DMS114 treated with DMSO at 0.1 percent for 48 hours (cell line): ENCODE results near the gene TST.
A peak's percentile ranks its signal among the peaks of the same experiment; 100 is the strongest.

Experiments used
- DNase-seq: peaks from one replicate; lab custom pipeline; 2025; ENCODE audit not compliant: unreplicated experiment; lab: John Stamatoyannopoulos, UW

Gene TST

GRCh38 chr22:36988075-36988832 lies 31.0 kb downstream of the TST start:
- no peak for DNase-seq

GRCh38 chr22:36986242-36986821 lies 32.9 kb downstream of the TST start:
- DNase-seq, result no peak

DNA sequence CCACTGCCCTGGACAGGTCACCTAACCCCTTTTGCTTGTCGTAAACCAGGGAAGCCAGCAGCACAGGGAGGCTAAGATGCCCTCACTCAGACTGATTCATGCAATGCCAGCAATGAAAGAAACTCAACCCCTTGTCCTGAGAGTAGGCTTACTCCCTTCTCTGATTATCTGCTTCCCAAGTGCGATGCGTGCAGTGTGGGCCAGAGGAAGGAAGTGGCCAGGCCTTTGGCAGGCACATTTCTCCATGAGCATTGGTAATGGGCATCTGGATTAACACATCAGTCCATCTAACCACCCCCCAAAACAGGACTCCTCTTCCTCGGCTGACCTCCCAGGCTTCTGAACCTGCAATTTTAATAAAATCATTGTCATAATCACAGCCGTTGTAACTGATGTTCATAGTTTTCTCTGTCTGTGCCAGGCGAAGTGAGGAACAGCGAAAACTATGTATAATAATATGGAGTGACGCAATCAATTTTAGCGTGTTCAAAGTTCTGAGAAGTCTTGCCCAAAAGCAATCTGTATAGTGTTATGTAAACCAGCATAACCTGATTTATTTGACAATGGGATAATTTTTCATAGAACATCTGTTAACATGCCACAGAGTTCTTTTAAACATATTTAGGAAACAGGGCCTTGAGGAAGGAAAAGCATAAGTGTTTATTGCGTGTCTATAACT lies 33.9 kb downstream of the TST start:
- DNase-seq, result no peak

DNA sequence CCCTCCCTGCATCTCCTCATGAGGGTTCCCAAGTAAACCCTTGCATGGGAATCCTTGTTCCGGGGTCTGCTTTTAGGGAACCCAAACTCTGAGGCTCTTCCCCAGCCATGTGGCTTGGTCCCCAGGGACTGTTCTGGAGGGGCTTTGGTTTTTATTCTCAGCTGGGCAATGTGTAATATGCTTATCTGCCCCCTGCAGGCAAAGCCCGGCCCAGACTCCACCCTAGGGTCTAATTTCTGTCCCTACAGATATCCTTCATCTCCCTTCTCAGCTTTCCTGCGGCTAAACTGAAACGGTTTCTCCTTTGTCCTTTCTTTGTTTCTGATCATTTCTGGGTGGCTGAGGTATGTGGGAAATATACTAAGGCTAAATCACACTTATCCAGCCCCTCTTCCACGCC lies 37.1 kb downstream of the TST start:
- DNase-seq, result no peak

DNA sequence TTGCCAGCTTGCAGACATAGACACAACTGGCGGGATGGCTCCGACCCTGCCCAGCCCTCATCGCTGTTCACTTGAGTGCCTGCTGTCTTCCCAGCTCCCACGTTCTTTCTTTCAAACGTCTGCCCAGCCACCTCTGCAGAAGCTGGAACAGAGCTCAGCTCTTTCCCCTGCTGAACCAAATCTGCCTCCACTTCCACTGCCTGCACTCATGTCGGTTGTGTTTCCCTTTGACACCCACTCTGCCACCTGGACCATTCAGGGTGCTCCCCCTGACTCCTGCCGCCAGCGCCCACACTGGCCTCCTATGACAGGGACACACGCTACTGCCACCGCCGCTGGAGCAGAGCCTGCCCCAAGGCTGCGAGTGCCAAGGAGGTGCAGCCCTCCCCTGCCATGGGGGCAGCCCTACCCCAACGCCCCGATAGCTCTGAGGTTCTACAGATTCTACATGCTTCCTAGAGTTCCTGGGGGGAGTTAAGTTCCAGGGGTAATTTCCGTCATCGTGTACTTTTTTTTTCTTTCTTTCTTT lies 37.9 kb downstream of the TST start:
- no peak for DNase-seq

GRCh38 chr22:36979016-36979910 lies 40.0 kb downstream of the TST start:
- no peak for DNase-seq

- peak; percentile 80 for DNase-seq
Observed at GRCh38 chr22:36977947-36978660, 41.1 kb downstream of the TST start.

- no peak for DNase-seq
Observed at GRCh38 chr22:36977401-36977861, 41.8 kb downstream of the TST start.

DNA sequence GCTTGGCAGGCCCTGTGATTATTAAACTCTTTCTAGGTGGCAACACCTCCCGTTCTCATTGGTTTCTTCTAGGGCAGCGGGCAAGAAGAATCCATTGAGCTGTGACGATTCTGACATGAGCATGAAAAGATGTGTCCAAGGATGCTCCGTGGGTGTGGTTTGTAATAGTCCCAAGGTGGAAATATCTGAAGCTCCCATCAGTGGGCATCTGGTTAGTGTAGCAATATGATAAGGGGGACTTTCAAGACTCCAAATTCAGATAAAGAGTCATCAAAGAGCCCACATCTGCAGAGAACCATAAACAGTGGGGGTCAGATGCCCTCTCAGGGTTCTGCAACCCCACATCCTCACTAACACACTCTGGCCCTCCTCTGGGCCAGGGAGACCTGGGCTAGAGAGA lies 42.6 kb downstream of the TST start:
- no peak for DNase-seq

DNA sequence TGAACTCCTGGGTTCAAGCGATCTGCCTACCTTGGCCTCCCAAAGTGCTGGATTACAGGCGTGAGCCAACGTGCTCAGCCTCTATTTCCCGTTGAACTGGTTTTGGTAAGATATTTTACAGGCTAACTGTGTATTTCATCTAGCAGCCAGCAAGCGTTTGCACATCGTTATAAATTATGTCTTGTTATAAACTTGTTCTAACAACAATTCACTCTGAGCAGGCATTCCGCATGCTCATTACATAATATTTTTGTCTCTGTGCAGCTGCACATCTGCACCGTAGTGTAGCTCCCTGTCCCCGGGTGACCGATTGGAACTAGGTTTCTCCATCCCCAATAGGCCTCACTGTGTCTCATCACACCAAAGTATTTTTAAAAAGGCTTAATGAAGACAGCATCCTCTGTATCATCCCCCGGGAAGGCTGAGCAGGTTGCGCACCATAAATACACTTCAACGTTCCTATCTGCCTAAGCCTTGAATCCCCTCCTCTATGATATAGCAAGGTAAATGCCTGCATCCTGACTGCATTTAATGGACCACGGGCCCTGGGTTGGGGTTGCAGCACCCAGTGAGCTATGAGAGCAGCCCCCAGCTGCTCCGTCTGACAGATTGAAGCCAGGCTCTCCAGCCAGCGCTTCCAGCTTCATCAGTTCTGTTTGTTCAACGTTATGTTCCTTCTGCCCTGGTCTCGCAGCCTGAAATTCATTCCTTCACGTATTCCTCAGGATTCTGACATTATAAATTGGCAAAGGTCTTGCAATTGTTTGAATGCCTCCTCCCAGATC lies 47.7 kb downstream of the TST start:
- no peak for DNase-seq

DNA sequence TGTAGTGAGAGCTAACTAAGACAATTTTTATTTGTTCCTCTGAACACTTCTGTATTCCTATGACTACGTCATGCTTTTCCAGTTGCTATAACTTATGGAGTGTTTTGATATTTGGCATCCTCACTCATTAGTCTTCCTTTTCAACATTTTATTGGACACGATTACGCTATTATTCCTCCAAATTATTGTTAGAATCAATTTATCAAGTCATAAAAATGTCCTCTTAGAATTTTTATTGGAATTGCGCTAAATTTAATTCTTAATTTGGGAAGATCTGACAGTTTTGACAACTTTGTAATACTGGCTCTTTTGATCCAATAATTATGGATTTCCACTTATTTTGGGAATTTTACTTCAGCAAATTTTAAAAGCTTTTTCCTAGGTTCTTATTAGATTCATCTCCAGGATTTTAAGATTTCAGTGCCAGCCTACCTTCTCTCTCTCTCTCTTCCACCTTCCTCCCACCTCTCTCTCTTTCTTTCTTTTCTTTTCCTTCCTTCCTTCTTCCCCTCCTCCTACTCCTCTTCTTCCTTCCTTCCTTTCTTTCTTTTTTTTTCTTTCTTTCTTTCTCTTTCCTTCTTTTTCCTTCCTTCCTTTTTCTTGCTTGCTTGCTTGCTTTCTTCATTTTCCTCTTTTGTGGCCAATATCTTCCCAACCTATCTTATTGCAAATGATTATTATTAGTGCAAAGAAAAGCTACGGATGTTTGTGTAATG lies 50.8 kb downstream of the TST start:
- no peak for DNase-seq

GRCh38 chr22:36966851-36967540 lies 52.3 kb downstream of the TST start:
- DNase-seq, result no peak

DNA sequence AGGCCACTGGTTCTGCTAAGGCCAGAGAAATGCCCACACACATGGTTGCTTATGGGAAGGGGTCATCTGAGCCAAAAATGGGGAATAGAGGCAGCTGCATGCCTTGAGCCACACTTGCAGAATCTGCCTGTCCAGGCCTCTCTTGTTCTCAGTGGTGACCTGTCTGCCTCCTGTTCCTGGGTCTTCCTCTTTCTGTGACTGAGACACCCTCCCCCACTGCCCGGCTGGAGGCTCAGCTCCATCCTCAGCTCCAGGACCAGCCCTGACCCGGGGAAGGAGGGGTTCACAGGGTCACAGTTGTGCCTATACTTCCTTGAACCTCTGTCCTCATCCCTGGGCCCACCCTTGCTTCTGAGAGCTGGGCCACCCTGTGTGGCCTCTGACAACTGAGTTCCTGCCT lies 53.6 kb downstream of the TST start:
- DNase-seq, result no peak

DNA sequence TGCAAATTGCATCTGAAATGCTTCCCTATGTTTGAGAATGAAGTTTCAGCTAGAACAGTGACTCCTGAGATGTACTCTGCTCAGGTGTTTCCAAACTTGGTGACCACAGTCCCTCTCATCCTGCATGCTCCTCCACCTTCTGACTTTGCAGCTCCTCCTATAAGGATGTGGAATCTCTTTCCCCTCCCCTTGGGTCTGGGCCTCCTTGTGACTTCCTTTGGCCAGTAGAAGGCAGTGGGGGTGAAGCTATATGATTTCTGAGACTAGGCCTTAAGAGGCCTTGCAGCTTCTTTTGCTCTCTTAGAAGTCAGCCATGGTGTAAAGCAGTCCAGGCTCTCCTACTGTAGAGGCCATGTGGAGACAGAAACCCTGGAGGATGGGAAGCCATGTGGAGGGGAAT lies 55.1 kb downstream of the TST start:
- DNase-seq, result no peak

DNA sequence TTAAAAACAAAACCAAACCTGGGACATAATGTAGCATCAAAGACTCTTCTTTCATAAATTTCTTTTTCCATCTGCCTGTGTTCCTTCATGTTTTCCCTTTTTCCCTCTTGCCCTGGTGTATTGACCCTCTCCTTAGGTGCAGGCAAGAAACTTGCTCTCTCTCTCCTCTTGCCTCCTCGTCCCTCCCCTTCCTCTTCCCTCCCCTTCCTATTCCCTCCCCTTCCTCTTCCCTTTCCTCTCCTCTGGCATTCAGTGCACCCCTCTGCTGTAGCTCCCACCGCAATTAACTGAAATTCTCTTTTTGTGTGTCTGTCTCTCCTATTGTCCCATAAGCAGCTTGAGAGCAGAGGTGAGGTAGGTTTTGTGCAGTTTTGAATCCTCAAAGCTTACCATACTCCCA lies 55.9 kb downstream of the TST start:
- no peak for DNase-seq

- DNase-seq, result no peak
Observed at GRCh38 chr22:36961626-36962025, 57.6 kb downstream of the TST start.
